ENCODE data around the gene RAD51B. TPM values are rescaled to one million over a fixed set of nuclear protein-coding genes. Genes with fewer than 3 reads are reported as not detected.
A peak's percentile ranks its signal among the peaks of the same experiment; 100 is the strongest.

The RAD51B gene
- total RNA-seq, 1 donor from 2014 or later = 26.1 TPM

DNA sequence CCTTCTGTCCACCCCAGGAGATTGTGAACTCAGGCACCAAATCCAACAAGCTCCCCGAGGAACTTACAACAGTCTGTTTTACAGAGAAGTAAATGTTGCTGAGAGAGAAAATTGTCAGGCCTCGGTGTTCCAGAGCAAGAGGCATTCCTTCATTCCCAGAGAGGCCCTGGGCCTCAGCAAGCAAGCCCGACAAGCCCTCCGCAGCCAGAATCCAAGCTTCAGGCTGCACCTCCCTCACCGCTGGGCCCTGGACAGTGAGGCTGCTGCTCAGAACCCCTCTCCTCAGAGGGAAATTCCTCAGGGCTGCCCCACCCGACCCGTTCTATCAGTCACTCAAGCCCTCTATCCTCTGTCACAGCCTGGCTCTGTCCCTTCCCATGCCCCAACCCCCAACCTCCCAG, 916.9 kb downstream of the RAD51B start:
- no peak overlapping the region for H3K4me3 Mint-ChIP-seq
- intact Hi-C loops (cut with micrococcal nuclease) = no loop called here
- peak overlapping the region; percentile 1 for H3K27ac Mint-ChIP-seq
- DNase-seq (ENCODE audit: low spot score) = no peak
- peaks cover 62% of the 10 kb centered on the region for H3K4me1 Mint-ChIP-seq (ENCODE audit: low read depth)
- H3K9me3 Mint-ChIP-seq = peaks cover 12% of the 10 kb centered on the region
- no peaks in the 10 kb centered on the region for H3K27me3 Mint-ChIP-seq (ENCODE audit: insufficient read depth)
- peaks cover 4% of the 10 kb centered on the region for H3K36me3 Mint-ChIP-seq (ENCODE audit: low read depth)

DNA sequence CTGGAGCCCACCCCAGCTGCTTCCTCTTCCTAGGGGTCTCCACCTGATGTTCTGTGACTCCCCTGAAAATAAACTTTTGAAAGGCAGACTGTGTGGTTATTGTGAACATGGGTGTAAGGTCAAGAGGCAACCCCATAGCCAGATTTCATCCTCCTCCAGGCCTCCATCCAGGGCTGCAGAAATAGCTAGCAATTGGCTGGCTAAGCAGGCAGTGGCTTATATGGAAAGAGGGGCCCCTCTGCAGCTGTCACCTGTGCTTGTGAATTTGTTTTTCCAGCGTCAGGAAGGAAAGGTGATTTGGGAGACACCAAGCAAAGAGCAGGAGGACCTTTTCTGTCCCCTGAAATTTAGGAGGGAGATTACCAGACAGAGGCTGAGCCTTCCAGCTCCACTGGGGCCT, 917.5 kb downstream of the RAD51B start:
- intact Hi-C loops (cut with micrococcal nuclease) = no loop called here

DNA sequence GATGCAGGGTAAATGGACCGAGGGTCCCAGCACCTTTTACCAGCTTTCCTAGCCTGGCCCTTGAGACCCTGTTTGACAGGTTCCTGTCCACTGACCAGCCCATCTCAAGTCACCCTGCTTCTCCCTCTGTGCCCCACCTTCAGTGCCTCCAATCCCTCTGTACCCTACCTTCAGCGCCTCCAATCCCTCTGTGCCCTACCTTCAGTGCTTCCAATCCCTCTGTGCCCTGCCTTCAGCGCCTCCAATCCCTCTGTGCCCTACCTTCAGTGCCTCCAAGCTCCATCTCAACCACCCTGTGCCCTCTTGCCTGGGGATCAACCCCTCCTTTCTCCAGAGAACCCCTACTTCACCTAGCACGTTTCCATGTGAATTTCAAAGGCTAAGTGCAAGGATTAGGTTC, 919.0 kb downstream of the RAD51B start:
- Mint-ChIP-seq H3K27ac (no peak overlapping the region), H3K36me3 (ENCODE audit: low read depth) (peaks cover 4% of the 10 kb centered on the region), H3K4me3 (no peak overlapping the region), H3K9me3 (peaks cover 12% of the 10 kb centered on the region), H3K27me3 (ENCODE audit: insufficient read depth) (peaks cover 4% of the 10 kb centered on the region), H3K4me1 (ENCODE audit: low read depth) (peaks cover 43% of the 10 kb centered on the region)
- intact Hi-C loops (cut with micrococcal nuclease) = no loop called here
- no peak for DNase-seq (ENCODE audit: low spot score)

More for the DNA sequence above, 917.5 kb downstream of the RAD51B start:
- H3K9me3 Mint-ChIP-seq = peaks cover 12% of the 10 kb centered on the region
- H3K27me3 Mint-ChIP-seq (ENCODE audit: insufficient read depth) = no peaks in the 10 kb centered on the region
- no peak overlapping the region for H3K4me3 Mint-ChIP-seq
- DNase-seq (ENCODE audit: low spot score) = no peak
- peaks cover 4% of the 10 kb centered on the region for H3K36me3 Mint-ChIP-seq (ENCODE audit: low read depth)
- peak overlapping the region; percentile 7 for H3K27ac Mint-ChIP-seq
- peaks cover 57% of the 10 kb centered on the region for H3K4me1 Mint-ChIP-seq (ENCODE audit: low read depth)

GRCh38 chr14:68739701-68740100, 920.1 kb downstream of the RAD51B start:
- H3K9me3 Mint-ChIP-seq = peaks cover 12% of the 10 kb centered on the region
- no peak for DNase-seq (ENCODE audit: low spot score)
- H3K4me1 Mint-ChIP-seq (ENCODE audit: low read depth) = peaks cover 31% of the 10 kb centered on the region
- H3K27ac Mint-ChIP-seq = no peak overlapping the region
- H3K4me3 Mint-ChIP-seq = no peak overlapping the region
- intact Hi-C loops (cut with micrococcal nuclease) = no loop called here
- H3K36me3 Mint-ChIP-seq (ENCODE audit: low read depth) = peaks cover 4% of the 10 kb centered on the region
- peaks cover 4% of the 10 kb centered on the region for H3K27me3 Mint-ChIP-seq (ENCODE audit: insufficient read depth)

- intact Hi-C loops (cut with micrococcal nuclease) = no loop called here
- Mint-ChIP-seq H3K4me3 (no peak overlapping the region), H3K27ac (no peak overlapping the region), H3K4me1 (ENCODE audit: low read depth) (peaks cover 24% of the 10 kb centered on the region), H3K36me3 (ENCODE audit: low read depth) (peaks cover 4% of the 10 kb centered on the region), H3K27me3 (ENCODE audit: insufficient read depth) (peaks cover 4% of the 10 kb centered on the region), H3K9me3 (peaks cover 12% of the 10 kb centered on the region)
- DNase-seq (ENCODE audit: low spot score) = no peak
These were observed 921.4 kb downstream of the RAD51B start for GRCh38 chr14:68740788-68741476.

DNA sequence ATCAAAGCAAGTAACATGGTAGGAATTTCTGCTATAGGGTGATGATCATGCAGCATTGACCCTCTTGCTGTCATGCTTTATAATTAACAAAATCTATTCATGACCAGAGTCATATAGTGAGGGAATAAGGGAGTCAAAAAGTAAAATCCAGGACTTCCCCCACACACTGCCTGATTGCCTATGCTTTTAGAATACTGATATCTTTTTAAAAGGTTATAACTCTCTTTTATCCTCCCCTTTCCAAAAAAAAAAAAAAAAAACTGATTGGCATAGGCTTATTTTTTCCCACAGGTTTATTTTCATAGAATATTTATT, 921.9 kb downstream of the RAD51B start:
- peaks cover 12% of the 10 kb centered on the region for H3K9me3 Mint-ChIP-seq
- H3K27ac Mint-ChIP-seq = no peak overlapping the region
- intact Hi-C loops (cut with micrococcal nuclease) = no loop called here
- H3K4me3 Mint-ChIP-seq = no peak overlapping the region
- H3K36me3 Mint-ChIP-seq (ENCODE audit: low read depth) = peaks cover 4% of the 10 kb centered on the region
- peaks cover 4% of the 10 kb centered on the region for H3K27me3 Mint-ChIP-seq (ENCODE audit: insufficient read depth)
- peaks cover 20% of the 10 kb centered on the region for H3K4me1 Mint-ChIP-seq (ENCODE audit: low read depth)
- no peak for DNase-seq (ENCODE audit: low spot score)

- peaks cover 4% of the 10 kb centered on the region for H3K27me3 Mint-ChIP-seq (ENCODE audit: insufficient read depth)
- H3K4me3 Mint-ChIP-seq = no peak overlapping the region
- H3K27ac Mint-ChIP-seq = no peak overlapping the region
- H3K9me3 Mint-ChIP-seq = peaks cover 12% of the 10 kb centered on the region
- intact Hi-C loops (cut with micrococcal nuclease) = no loop called here
- peaks cover 15% of the 10 kb centered on the region for H3K4me1 Mint-ChIP-seq (ENCODE audit: low read depth)
- H3K36me3 Mint-ChIP-seq (ENCODE audit: low read depth) = peaks cover 4% of the 10 kb centered on the region
- no peak for DNase-seq (ENCODE audit: low spot score)
These were observed 922.4 kb downstream of the RAD51B start for GRCh38 chr14:68741839-68742470.

DNA sequence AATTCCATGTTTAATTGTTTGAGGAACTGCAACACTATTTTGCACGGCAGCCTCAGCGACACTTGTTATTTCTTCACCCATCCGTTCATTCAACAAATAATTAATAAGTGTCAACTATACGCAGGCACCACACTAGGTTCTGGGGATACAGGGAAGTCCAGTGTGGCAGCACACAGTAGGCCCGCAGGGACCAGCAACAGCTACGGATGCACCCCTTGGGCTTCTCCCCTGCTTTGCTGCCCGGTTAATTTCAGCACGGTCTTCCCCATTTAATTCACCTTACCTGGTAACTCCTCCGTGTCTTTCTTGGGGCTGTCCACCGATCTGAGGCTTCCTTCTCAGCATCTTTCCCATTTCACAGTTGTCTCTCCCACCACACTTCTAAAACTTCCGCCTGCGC, 925.0 kb downstream of the RAD51B start:
- peaks cover 4% of the 10 kb centered on the region for H3K36me3 Mint-ChIP-seq (ENCODE audit: low read depth)
- H3K9me3 Mint-ChIP-seq = peaks cover 12% of the 10 kb centered on the region
- peaks cover 8% of the 10 kb centered on the region for H3K27me3 Mint-ChIP-seq (ENCODE audit: insufficient read depth)
- no peak for DNase-seq (ENCODE audit: low spot score)
- H3K4me3 Mint-ChIP-seq = no peak overlapping the region
- H3K27ac Mint-ChIP-seq = no peak overlapping the region
- H3K4me1 Mint-ChIP-seq (ENCODE audit: low read depth) = peaks cover 10% of the 10 kb centered on the region
- intact Hi-C loops (cut with micrococcal nuclease) = no loop called here

DNA sequence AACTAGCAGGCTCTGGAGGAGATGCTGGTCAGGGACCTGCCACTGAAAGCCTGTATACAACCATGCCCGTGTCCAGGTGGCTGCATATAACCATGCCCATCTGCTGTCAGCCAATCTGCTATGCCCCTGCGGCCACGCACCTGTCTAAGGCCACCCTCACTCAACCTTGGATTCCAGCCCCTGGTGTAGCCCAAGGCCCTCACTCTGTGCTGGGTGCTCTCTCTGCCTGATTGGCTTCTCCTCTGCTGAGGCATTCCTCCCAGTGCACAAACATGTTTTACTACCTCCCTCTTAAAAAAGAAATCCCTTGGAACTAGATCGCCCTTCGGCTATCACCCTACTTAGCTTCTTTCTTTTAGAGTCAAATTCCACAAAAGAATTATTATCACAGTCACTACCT, 927.8 kb downstream of the RAD51B start:
- intact Hi-C loops (cut with micrococcal nuclease) = no loop called here
- no peak for DNase-seq (ENCODE audit: low spot score)
- no peaks in the 10 kb centered on the region for H3K9me3 Mint-ChIP-seq
- H3K4me3 Mint-ChIP-seq = no peak overlapping the region
- no peaks in the 10 kb centered on the region for H3K36me3 Mint-ChIP-seq (ENCODE audit: low read depth)
- no peaks in the 10 kb centered on the region for H3K4me1 Mint-ChIP-seq (ENCODE audit: low read depth)
- H3K27me3 Mint-ChIP-seq (ENCODE audit: insufficient read depth) = peaks cover 9% of the 10 kb centered on the region
- no peak overlapping the region for H3K27ac Mint-ChIP-seq

DNA sequence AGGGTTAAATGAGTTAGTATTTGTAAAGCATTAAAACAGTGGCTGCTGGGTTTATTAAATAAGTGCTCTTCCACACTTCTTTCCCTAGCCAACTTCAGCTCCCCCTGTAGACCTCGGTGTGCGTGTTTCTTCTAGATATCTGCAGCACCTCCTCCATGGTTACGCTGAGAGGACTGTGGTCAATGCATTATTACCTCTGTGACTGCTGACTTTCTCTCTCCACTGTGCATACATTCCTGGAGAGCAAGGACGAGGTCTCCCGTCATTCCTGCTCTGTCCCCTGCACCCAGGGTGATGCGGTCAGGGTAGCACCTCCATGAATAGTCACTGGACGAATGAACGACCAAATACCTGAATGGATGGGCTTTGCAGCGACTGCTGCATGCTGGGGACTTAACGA, 928.7 kb downstream of the RAD51B start:
- Mint-ChIP-seq H3K9me3 (no peaks in the 10 kb centered on the region), H3K27ac (no peak overlapping the region), H3K36me3 (ENCODE audit: low read depth) (no peaks in the 10 kb centered on the region), H3K27me3 (ENCODE audit: insufficient read depth) (peaks cover 8% of the 10 kb centered on the region), H3K4me3 (no peak overlapping the region), H3K4me1 (ENCODE audit: low read depth) (no peaks in the 10 kb centered on the region)
- DNase-seq (ENCODE audit: low spot score) = no peak
- intact Hi-C loops (cut with micrococcal nuclease) = no loop called here

DNA sequence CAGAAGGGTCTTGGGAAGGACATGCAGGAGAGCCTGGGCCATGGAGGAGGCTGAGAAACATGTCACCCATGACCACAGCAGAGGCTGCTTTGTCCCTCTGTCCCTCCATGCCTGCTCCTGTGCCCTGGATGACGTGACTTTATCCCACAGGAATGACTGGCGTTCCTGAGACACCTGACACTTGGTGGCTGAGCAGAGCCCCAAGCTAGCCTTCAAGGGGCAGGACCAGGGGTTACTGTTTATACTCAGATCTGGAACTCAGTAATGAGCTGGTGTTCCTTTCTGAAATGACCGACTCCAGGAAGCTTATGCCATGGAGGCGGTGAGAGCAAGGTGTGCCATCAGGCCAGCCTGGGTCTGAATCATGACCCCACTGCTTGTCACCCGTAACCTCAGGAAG, 929.1 kb downstream of the RAD51B start:
- Mint-ChIP-seq H3K27me3 (ENCODE audit: insufficient read depth) (peaks cover 8% of the 10 kb centered on the region), H3K27ac (no peak overlapping the region), H3K4me3 (no peak overlapping the region), H3K9me3 (no peaks in the 10 kb centered on the region), H3K36me3 (ENCODE audit: low read depth) (no peaks in the 10 kb centered on the region), H3K4me1 (ENCODE audit: low read depth) (no peaks in the 10 kb centered on the region)
- intact Hi-C loops (cut with micrococcal nuclease) = no loop called here
- DNase-seq (ENCODE audit: low spot score) = no peak

DNA sequence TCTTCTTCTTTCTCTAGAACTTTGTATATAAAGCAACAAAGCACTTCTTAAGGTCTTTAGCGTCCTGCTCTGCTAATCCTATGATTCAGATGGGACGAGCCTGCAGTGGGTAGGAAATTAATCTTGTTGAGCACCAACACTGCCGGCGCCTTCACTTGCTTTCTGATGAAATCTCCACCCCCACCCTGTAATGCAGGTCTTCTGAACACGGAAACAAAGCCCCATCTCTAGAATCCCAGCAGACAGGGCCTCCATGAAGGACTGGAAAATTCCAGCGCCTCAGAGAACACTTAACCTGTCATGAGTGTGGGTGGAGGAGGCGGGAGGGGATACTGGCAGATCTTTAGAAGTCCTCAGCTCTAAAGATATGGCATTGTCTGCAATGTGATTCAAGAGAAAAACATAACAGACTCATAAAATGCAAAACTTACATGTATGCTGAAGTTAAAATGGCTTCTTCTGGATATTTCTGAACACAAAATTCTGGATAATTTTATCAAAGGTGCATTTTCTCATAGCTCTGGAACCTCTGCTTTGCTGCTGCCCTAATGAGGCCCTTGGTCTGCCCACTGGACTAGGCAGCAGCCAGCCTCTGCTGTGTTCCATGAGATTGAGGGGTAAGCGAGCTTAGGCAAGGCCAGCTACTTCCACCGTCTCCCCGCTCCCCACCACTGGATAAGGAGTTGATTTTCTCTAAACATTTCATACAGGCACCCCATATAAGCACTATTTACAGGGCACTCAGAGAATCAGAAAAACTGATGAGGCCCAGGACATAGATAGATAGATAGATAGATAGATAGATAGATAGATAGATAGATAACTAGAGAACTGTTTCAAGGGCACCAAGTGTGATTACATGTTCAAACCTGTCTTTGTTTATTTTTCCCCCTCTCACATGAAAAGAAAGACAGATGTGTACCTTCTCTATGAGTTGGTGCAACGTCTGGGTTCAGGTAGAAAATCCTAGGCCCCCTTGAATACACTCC, 930.2 kb downstream of the RAD51B start:
- no peaks in the 10 kb centered on the region for H3K9me3 Mint-ChIP-seq
- no peak overlapping the region for H3K4me3 Mint-ChIP-seq
- intact Hi-C loops (cut with micrococcal nuclease) = no loop called here
- no peak overlapping the region for H3K27ac Mint-ChIP-seq
- H3K27me3 Mint-ChIP-seq (ENCODE audit: insufficient read depth) = peaks cover 10% of the 10 kb centered on the region
- DNase-seq (ENCODE audit: low spot score) = no peak
- no peaks in the 10 kb centered on the region for H3K4me1 Mint-ChIP-seq (ENCODE audit: low read depth)
- H3K36me3 Mint-ChIP-seq (ENCODE audit: low read depth) = no peaks in the 10 kb centered on the region
